ENCODE measurements around the gene DIAPH3.

DNA sequence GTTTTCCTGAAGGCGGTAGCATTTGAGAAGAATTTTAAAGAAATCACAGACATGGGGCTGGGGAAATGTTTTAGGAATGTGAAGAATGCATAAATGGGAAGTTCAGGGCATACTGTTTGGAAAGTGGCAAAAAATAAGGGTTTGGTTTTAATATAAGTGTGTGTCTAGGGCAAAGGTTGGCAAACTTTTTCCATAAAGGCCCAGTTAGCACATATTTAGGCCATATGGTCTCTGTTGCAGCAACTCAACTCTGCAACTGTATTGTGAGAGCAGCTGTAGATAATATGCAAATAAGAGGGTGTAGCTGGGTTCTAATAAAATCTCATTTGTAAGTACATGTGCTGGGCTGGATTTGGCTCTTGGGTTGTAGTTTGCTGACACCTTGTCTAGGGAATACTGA, 521.9 kb downstream of the DIAPH3 start:
- TF ChIP-seq, protein P1, sequence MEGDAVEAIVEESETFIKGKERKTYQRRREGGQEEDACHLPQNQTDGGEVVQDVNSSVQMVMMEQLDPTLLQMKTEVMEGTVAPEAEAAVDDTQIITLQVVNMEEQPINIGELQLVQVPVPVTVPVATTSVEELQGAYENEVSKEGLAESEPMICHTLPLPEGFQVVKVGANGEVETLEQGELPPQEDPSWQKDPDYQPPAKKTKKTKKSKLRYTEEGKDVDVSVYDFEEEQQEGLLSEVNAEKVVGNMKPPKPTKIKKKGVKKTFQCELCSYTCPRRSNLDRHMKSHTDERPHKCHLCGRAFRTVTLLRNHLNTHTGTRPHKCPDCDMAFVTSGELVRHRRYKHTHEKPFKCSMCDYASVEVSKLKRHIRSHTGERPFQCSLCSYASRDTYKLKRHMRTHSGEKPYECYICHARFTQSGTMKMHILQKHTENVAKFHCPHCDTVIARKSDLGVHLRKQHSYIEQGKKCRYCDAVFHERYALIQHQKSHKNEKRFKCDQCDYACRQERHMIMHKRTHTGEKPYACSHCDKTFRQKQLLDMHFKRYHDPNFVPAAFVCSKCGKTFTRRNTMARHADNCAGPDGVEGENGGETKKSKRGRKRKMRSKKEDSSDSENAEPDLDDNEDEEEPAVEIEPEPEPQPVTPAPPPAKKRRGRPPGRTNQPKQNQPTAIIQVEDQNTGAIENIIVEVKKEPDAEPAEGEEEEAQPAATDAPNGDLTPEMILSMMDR (IDR thresholded peaks at IDR 0.05) = no peak
- no peak for TF ChIP-seq EP300 (IDR thresholded peaks at IDR 0.05)
